Right lobe of liver (tissue), 6 donors: ENCODE data around the gene BRD2. TPM values are rescaled to one million over a fixed set of nuclear protein-coding genes. Genes with fewer than 3 reads are reported as not detected.

Experiments used
- ATAC-seq, 4 donors: fragments of 200-7000 bp; cut with Tn5 transposase; one replicate each; pipeline ENCODE4 v1.9.1; 2020; ENCODE audit warnings: mild to moderate bottlenecking in 4 of 4, moderate library complexity in 4 of 4
- DNase-seq, 3 donors: peaks; one replicate each; pipeline ENCODE4 v3.0.0-alpha.2; 2020
- H3K27ac ChIP-seq, 3 donors: fragments of 200-600 bp; one replicate each; pipeline ENCODE4 v1.8.0; 2022
- H3K27me3 ChIP-seq, 2 donors: fragments of 200-600 bp; one replicate each; pipeline ENCODE4 v1.8.0; 2022
- H3K36me3 ChIP-seq, 4 donors: fragments of 200-600 bp; sonication (generic) in 1 of 4; one replicate each; pipeline versions ENCODE4 v1.5.1 to v1.8.0; 2017 to 2022; ENCODE audit warnings: control low read depth in 1 of 4
- H3K4me1 ChIP-seq, 4 donors: fragments of 200-600 bp; sonication (generic) in 1 of 4; one replicate each; pipeline versions ENCODE4 v1.5.1 to v1.8.0; 2017 to 2022; ENCODE audit warnings: control low read depth in 1 of 4
- H3K4me3 ChIP-seq, 3 donors: fragments of 200-600 bp; one replicate each; pipeline ENCODE4 v1.8.0; 2022
- H3K9me3 ChIP-seq, 4 donors: fragments of 200-600 bp; sonication (generic) in 1 of 4; one replicate each; pipeline versions ENCODE4 v1.5.1 to v1.8.0; 2017 to 2022; ENCODE audit warnings: control low read depth in 1 of 4
- CTCF ChIP-seq, 4 donors: fragments of 200-600 bp in 3 of 4; fragments of 450-650 bp in 1 of 4; IDR thresholded peaks; one replicate each; pipeline versions ENCODE4 v1.5.1 to v1.8.0; 2016 to 2022; ENCODE audit warnings: antibody characterized with exemption in 4 of 4, mild to moderate bottlenecking in 2 of 4
- POLR2A ChIP-seq: fragments of 450-650 bp; IDR thresholded peaks from one replicate; pipeline ENCODE4 v1.6.1; 2017; ENCODE audit warnings: antibody characterized with exemption, mild to moderate bottlenecking
- WGBS: methylation state at CpG from one replicate; pipeline ENCODE4 v1.1.6; 2018; ENCODE audit warnings: low coverage, low lambda C conversion rate; ENCODE audit not compliant: insufficient coverage; ENCODE audit errors: missing lambda C conversion rate; 5-methylcytosine and 5-hydroxymethylcytosine counted together
- intact Hi-C, 2 donors: fragments of 100-400 bp; cut with DNase I; formaldehyde crosslinking; loops; one replicate each; pipeline versions ENCODE4 v1.11.2 to v1.14.1; 2022
- total RNA-seq, 6 experiments: library from RNA; depleted of rRNA in 2 of 6; stranded (reverse); fragments of >200 nt in 2 of 6; fragmentation: NEBNext Ultra II Directional in 3 of 6; extraction: Animal tissue kit (Norgen Biotek cat#: 25700) in 3 of 6; gene quantifications; one replicate each; pipeline versions ENCODE4 v1.1.0 to v1.2.4, GENCODE V29; 2016 to 2023
- donor health status: DM: no; HTN: yes; CAD: no.
- donor health status: DM: no; HTN: no; CAD: no.
- donor health status: DM: no; HTN: no; CAD: no.
- donor health status: DM: no; HTN: yes; CAD: no.
- donor health status: DM: no; HTN: yes; CAD: no.

Gene BRD2
- total RNA-seq, 6 experiments from 2014 or later = 66.3 to 111 (median 73.7) TPM

GRCh38 chr6:32932132-32932868, 36.1 kb upstream of the BRD2 start:
- 74% methylated on average over 6 of the region's 7 CpGs for WGBS
- H3K27me3 ChIP-seq = no peaks in the 10 kb centered on the region
- no peaks in the 10 kb centered on the region for H3K9me3 ChIP-seq
- no peak for TF ChIP-seq CTCF (IDR thresholded peaks at IDR 0.05)
- H3K4me1 ChIP-seq = no peaks in the 10 kb centered on the region
- H3K4me3 ChIP-seq = no peak overlapping the region
- DNase-seq (no peak), ATAC-seq (no peak)
- H3K36me3 ChIP-seq = no peaks in the 10 kb centered on the region
- H3K27ac ChIP-seq = no peak overlapping the region
- intact Hi-C loops = loop anchor here in 1 of 2 donors (10.0 kb wide), 1 partner anchor 47 kb away; no protein-coding TSS in a partner anchor

- ATAC-seq = peak; percentile 78 to 90 (median 82)
- intact Hi-C loops = loop anchor here in 1 of 2 donors (10.0 kb wide), 1 partner anchor 49 kb away; no protein-coding TSS in a partner anchor
Observed at GRCh38 chr6:32933661-32934085, 34.7 kb upstream of the BRD2 start.

DNA sequence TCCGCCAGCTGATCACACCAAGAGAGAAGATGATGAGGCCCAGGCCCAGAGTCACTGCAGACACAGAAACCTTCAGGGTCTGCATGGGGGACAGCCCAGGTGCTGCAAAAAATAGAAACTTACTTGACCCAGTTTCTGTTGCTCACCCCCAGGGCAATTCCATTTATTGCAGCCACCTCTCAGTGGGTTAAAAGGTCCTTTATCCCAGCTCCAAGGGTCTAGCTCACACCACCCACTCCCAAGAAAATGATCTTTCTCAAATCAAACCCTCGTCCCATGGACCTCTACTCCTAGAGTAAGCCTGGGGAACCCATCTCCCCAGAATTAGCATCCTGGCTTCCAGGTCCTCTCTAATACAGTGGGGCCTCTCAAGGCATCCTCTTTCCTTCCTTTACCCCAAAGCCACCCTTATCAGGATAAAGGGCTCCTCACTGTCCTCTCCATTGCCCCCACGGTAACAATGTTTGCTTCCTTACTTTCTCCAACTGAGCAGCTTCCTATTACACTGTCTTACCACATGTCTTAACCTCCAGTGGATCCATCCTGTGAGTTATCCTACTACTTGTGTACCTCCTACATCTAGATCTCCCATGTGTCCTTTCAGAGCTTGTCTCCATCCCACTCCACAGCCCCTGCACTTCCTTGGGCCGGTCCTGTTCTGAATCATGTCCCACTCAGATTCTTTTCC, 32.7 kb upstream of the BRD2 start:
- 67% methylated on average over 3 of the region's 4 CpGs for WGBS
- Histone ChIP-seq H3K27ac (no peak overlapping the region), H3K27me3 (no peaks in the 10 kb centered on the region), H3K9me3 (no peaks in the 10 kb centered on the region), H3K36me3 (no peaks in the 10 kb centered on the region), H3K4me3 (no peak overlapping the region), H3K4me1 (peaks cover 0 to 5% (median 0%) of the 10 kb centered on the region in 4 donors)
- intact Hi-C loops = loop anchor here in 1 of 2 donors (10.0 kb wide), 1 partner anchor 51 kb away; no protein-coding TSS in a partner anchor
- DNase-seq (no peak), ATAC-seq (no peak)
- TF ChIP-seq CTCF (IDR thresholded peaks at IDR 0.05) (no peak), POLR2A (no peak)

More at GRCh38 chr6:32933661-32934085, 34.7 kb upstream of the BRD2 start:
- no peaks in the 10 kb centered on the region for H3K27me3 ChIP-seq
- no peaks in the 10 kb centered on the region for H3K36me3 ChIP-seq
- H3K4me1 ChIP-seq = no peaks in the 10 kb centered on the region
- no peaks in the 10 kb centered on the region for H3K9me3 ChIP-seq
- 4% methylated on average over 3 of the region's 3 CpGs for WGBS
- DNase-seq = peak; percentile 73 to 77 (median 77)
- no peak for TF ChIP-seq POLR2A
- peak; percentile 75 to 90 (median 83) for TF ChIP-seq CTCF (IDR thresholded peaks at IDR 0.05)
- H3K27ac ChIP-seq = no peak overlapping the region
- H3K4me3 ChIP-seq = no peak overlapping the region

DNA sequence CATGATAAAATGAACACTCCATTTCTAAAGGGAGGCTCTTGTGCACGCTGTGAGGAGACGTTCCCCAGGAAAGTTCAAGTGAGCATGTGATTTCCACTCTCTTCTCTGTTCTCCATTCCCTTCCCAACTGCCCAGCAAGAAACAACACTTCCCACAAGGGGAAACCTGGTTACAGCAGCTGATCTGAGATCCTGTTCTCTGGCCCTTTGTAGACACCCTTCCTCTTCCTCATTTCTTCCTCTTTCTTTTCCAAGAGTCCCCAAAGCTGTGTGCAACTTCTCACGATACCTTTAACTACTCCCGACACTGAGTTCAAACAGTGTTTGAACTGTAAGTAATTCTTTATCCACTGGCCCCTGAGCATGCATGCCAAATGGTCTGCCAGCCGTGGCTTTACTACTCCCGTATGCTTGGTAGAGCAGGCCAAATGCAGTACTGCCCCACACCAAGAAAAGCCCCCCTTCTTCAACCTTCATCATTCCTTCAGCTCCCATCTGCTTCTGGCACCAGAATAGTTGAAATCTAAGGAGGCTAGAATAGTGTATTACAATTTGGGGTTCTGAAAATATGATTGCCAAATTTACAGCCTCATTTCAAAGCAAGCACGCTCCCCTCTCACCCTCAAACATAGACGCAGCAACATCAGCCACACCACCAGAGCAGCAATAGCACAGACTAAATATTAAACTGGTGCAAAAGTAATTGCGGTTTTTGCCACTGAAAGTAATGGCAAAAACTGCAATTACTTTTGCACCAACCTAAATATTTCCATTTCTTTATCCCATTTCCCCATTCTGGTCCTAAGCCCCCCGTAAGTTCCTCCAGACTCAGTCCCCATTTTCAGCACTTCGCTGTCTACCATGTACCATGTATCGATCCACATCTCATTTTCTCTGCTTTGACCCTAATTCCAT, 31.9 kb upstream of the BRD2 start:
- intact Hi-C loops = loop anchor here in 1 of 2 donors (10.0 kb wide), 1 partner anchor 52 kb away; no protein-coding TSS in a partner anchor
- no peak overlapping the region for H3K27ac ChIP-seq
- TF ChIP-seq CTCF (IDR thresholded peaks at IDR 0.05) (no peak), POLR2A (no peak)
- 66% methylated on average over 12 of the region's 12 CpGs for WGBS
- H3K27me3 ChIP-seq = no peaks in the 10 kb centered on the region
- DNase-seq = no peak
- peak in 2 of 4 donors; percentile 6 to 14 for ATAC-seq
- H3K9me3 ChIP-seq = no peaks in the 10 kb centered on the region
- peaks cover 0 to 5% (median 0%) of the 10 kb centered on the region in 4 donors for H3K4me1 ChIP-seq
- no peaks in the 10 kb centered on the region for H3K36me3 ChIP-seq
- H3K4me3 ChIP-seq = no peak overlapping the region
